ENCODE results near the gene TMEM175. TPM values are rescaled to one million over a fixed set of nuclear protein-coding genes. Genes with fewer than 3 reads are reported as not detected.

Gene TMEM175
- total RNA-seq, 1 donor = 8.2 TPM

DNA sequence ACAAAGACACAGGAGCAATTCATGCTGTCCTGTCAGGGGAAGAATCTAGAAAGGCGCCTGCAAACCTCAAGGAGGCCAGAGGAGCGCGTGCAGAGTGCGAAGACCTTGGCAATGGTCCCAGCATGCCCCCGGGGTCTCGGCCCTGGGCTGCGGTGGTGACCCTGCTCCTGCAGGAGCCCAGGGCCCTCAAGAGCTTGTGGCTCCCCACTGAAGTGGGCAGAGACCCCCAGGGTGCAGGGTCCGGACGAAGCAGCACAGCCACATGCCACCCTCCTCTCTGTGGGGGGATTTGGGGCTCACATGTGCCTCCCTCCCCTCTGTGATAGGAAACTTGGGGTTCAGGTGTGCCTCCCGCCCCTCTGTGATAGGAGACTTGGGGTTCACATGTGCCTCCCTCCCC lies 39.5 kb upstream of the TMEM175 start:
- no peak for DNase-seq (ENCODE audit: low read depth)
- no peak overlapping the region for H3K4me3 ChIP-seq (ENCODE audit: low read depth, low read length)
- TF ChIP-seq CTCF (IDR thresholded peaks at IDR 0.05; ENCODE audit: insufficient read depth, low read depth, low read length) = no peak

DNA sequence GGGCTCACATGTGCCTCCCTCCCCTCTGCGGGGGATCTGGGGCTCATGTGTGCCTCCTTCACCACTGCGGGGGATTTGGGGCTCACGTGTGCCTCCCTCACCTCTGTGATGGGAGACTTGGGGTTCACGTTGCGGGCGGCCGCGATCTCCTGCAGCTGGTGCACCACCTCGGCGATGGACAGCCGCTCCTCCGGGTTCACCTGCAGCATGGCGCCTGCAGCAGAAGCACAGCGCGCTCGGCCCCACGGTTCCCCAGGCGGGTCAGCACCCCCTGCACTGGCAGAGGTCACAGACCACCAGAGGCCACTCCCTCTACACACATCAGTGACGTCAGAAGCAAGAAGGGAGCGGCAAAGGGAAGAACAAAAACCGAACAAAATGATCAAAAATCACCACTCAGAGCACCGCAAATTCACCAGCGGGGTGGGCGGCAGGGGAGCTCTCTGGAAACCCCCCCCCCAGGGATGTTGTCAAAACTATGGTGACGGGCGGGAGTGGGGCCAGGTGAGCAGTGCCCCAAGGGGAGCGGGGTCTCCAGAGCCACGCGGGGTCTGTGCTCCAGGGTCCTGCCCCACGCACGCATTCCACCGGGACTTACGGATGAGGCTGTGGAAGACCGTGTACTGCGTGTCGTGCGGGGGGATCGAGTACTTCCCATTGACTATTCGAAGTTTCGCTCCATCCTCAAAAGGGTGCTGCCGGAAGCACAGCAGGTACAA lies 38.8 kb upstream of the TMEM175 start:
- DNase-seq (ENCODE audit: low read depth) = no peak
- H3K4me3 ChIP-seq (ENCODE audit: low read depth, low read length) = no peak overlapping the region
- TF ChIP-seq CTCF (IDR thresholded peaks at IDR 0.05; ENCODE audit: insufficient read depth, low read depth, low read length) = no peak

DNA sequence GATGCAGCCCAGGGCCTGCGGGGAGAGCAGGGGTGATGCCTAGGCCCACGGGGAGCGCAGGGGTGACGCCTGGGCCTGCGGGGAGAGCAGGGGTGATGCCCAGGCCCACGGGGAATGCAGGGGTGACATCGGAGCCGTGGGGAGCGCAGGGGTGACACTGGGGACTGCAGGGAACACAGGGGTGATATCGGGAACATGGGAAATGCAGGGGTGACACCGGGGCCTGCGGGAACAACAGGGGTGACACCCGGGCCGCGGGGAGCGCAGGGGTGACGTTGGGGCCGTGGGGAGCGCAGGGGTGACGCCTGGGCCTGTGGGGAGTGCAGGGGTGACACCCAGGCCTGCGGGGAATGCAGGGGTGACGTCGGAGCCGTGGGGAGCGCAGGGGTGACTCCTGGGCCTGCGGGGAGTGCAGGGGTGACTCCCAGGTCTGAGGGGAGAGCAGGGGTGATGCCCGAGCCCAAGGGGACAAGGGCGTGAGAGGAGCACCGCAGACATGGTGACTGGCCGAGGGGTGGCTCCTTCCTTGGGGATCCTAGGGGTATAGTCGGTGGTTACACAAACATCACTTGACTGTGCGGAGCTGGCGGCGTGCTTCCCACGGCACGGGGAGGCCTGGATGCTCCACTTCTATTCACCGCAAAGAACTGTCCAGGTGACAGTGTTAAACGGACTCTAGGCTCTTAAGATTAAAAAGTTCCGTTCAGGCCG lies 38.1 kb upstream of the TMEM175 start:
- TF ChIP-seq CTCF (IDR thresholded peaks at IDR 0.05; ENCODE audit: insufficient read depth, low read depth, low read length) = no peak
- no peak overlapping the region for H3K4me3 ChIP-seq (ENCODE audit: low read depth, low read length)
- DNase-seq (ENCODE audit: low read depth) = no peak

- no peak for TF ChIP-seq CTCF (IDR thresholded peaks at IDR 0.05; ENCODE audit: insufficient read depth, low read depth, low read length)
- H3K4me3 ChIP-seq (ENCODE audit: low read depth, low read length) = no peak overlapping the region
- no peak for DNase-seq (ENCODE audit: low read depth)
These were observed 36.7 kb upstream of the TMEM175 start for GRCh38 chr4:895596-895995.

- no peak for TF ChIP-seq CTCF (IDR thresholded peaks at IDR 0.05; ENCODE audit: insufficient read depth, low read depth, low read length)
- no peak overlapping the region for H3K4me3 ChIP-seq (ENCODE audit: low read depth, low read length)
- no peak for DNase-seq (ENCODE audit: low read depth)
These were observed 36.0 kb upstream of the TMEM175 start for GRCh38 chr4:896216-896615.

DNA sequence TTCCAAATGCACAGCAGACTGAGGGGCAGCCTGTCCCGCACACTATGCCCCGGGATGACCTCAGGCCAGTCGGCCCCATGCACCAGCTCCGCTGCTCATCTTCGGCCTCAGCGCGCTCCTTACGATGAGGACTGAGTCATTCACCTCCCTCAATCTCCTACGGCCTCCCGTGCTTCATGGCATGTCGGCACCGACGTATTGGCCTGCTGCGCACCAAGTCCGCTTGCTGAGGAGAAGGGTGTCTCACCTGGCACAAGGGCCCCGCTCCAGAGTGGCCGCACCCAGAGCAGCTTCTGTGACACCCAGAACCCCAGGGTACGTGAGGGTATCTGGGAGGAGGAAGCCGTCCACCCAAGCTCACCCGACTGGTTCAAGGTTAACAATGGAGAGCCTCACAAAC lies 35.6 kb upstream of the TMEM175 start:
- no peak overlapping the region for H3K4me3 ChIP-seq (ENCODE audit: low read depth, low read length)
- TF ChIP-seq CTCF (IDR thresholded peaks at IDR 0.05; ENCODE audit: insufficient read depth, low read depth, low read length) = no peak
- DNase-seq (ENCODE audit: low read depth) = no peak

Measured in fibroblast of villous mesenchyme (primary cell).